Astrocyte (in vitro differentiated cells and primary cell): ENCODE data around the gene ACTRT2.

ENCODE experiments used
- EZH2 ChIP-seq: IDR thresholded peaks from 2 replicates; pipeline ENCODE4 v1.6.1; 2012; ENCODE audit warnings: mild to moderate bottlenecking, low read length, inconsistent platforms; ENCODE audit not compliant: insufficient read depth
- TF ChIP-seq, protein P1 (sequence below): IDR thresholded peaks from 2 replicates; pipeline ENCODE4 v1.5.1; 2011; ENCODE audit warnings: low read depth, mild to moderate bottlenecking, inconsistent platforms, low read length, moderate library complexity; ENCODE audit not compliant: insufficient read depth

- TF ChIP-seq, protein P1, sequence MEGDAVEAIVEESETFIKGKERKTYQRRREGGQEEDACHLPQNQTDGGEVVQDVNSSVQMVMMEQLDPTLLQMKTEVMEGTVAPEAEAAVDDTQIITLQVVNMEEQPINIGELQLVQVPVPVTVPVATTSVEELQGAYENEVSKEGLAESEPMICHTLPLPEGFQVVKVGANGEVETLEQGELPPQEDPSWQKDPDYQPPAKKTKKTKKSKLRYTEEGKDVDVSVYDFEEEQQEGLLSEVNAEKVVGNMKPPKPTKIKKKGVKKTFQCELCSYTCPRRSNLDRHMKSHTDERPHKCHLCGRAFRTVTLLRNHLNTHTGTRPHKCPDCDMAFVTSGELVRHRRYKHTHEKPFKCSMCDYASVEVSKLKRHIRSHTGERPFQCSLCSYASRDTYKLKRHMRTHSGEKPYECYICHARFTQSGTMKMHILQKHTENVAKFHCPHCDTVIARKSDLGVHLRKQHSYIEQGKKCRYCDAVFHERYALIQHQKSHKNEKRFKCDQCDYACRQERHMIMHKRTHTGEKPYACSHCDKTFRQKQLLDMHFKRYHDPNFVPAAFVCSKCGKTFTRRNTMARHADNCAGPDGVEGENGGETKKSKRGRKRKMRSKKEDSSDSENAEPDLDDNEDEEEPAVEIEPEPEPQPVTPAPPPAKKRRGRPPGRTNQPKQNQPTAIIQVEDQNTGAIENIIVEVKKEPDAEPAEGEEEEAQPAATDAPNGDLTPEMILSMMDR, result no peak
- no peak for TF ChIP-seq EZH2
Observed at GRCh38 chr1:3005771-3006170, 15.5 kb upstream of the ACTRT2 start.
